ENCODE measurements around the gene PDE9A. TPM values are rescaled to one million over a fixed set of nuclear protein-coding genes. Genes with fewer than 3 reads are reported as not detected.

Gene PDE9A
- total and polyA plus RNA-seq, 2 donors (not counting 1 experiment from before 2014, with no cell fraction given), result 0.34 to 5.8 TPM

DNA sequence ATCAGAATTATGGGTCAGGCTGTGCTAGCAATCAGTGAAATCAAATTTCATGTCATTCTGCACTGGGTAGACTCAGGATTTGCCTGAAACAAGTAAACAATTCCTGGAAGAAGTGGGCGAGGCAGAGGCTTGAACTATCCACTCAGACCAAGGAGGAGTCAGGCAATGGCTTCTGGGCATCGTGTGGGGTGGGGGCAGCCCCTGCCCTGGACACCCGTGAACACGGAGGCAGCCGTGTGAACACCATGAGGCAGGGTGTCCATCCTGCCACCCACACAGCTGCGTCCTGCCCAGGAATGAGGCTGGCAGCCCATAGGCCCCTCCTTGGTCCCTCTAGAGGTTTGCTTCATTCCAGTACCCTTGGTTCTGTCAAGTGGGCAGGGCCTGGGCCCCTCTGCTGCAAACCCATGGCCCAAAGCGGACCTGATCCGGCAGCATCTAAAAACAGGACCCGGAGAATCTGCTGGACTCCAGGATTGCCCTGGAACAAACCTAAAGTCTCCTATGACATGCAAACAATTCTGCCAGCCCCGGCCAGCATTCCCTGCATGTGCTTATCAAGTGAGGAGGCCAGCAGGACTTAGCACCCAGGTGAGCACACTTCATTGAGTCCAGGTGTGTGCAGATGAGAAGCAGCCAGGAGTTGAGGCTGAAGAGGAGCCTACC lies 69.5 kb downstream of the PDE9A start:
- no peaks in the 10 kb centered on the region for H3K79me2 ChIP-seq (ENCODE audit: control insufficient read depth, insufficient read depth, low read length)
- Mint-ChIP-seq H3K9me3 (ENCODE audit: insufficient read depth) (no peaks in the 10 kb centered on the region), H3K4me1 (no peaks in the 10 kb centered on the region), H3K4me3 (no peak overlapping the region), H3K27ac (no peak overlapping the region), H3K27me3 (peaks cover 15% of the 10 kb centered on the region)
- no peaks in the 10 kb centered on the region for H3K27me3 ChIP-seq (replicated peaks in 1 of 4; ENCODE audit: control extremely low read depth in 1 of 4, control insufficient read depth in 3 of 4, insufficient read depth in 4 of 4, low read length in 3 of 4)
- H2AFZ ChIP-seq (ENCODE audit: insufficient read depth, low read depth, low read length, poor library complexity, severe bottlenecking), result no peak overlapping the region
- H3K4me2 ChIP-seq (replicated peaks; ENCODE audit: low read depth, low read length, poor library complexity, severe bottlenecking), result no peak overlapping the region
- H4K20me1 ChIP-seq (ENCODE audit: control insufficient read depth, insufficient read depth, low read length, poor library complexity, severe bottlenecking), result no peaks in the 10 kb centered on the region
- no peaks in the 10 kb centered on the region for H3K36me3 ChIP-seq (replicated peaks in 1 of 2; ENCODE audit: control extremely low read depth in 1 of 2, control insufficient read depth in 1 of 2, extremely low read depth in 1 of 2, insufficient read depth in 2 of 2, low read length in 1 of 2)
- H3K27ac ChIP-seq (ENCODE audit: low read length in 2 of 2), result no peak overlapping the region
- ChIA-PET CTCF (no interaction called here), POLR2A (no interaction called here)
- no peaks in the 10 kb centered on the region for H3K9me3 ChIP-seq (ENCODE audit: control extremely low read depth in 1 of 3, control insufficient read depth in 2 of 3, insufficient read depth in 1 of 3, low read length in 2 of 3)
- DNase-seq (no peak), ATAC-seq (ENCODE audit: low read depth) (no peak)
- 90% methylated on average over 10 of the region's 10 CpGs for WGBS (ENCODE audit: insufficient coverage)
- TF ChIP-seq EZH2 (IDR thresholded peaks at IDR 0.05; ENCODE audit: borderline replicate concordance, insufficient read depth, low read depth, low read length, poor library complexity, severe bottlenecking) (no peak), CTCF (IDR thresholded peaks at IDR 0.05) (no peak)
- H3K4me1 ChIP-seq (ENCODE audit: control insufficient read depth in 2 of 2, insufficient read depth in 2 of 2, low read length in 2 of 2), result no peaks in the 10 kb centered on the region
- intact Hi-C loops (cut with micrococcal nuclease), result no loop called here
- no peak overlapping the region for H3K9ac ChIP-seq (ENCODE audit: low read length)
- no peak overlapping the region for H3K4me3 ChIP-seq (ENCODE audit: control extremely low read depth in 1 of 5, extremely low read depth in 1 of 5, insufficient read depth in 1 of 5, low read depth in 2 of 5, low read length in 4 of 5)

- H3K79me2 ChIP-seq (ENCODE audit: control insufficient read depth, insufficient read depth, low read length), result no peaks in the 10 kb centered on the region
- DNase-seq (no peak), ATAC-seq (ENCODE audit: low read depth) (no peak)
- no peaks in the 10 kb centered on the region for H3K4me1 Mint-ChIP-seq
- H3K9ac ChIP-seq (ENCODE audit: low read length), result no peak overlapping the region
- no peak overlapping the region for H3K27ac ChIP-seq (ENCODE audit: low read length in 2 of 2)
- no peaks in the 10 kb centered on the region for H3K36me3 ChIP-seq (replicated peaks in 1 of 2; ENCODE audit: control extremely low read depth in 1 of 2, control insufficient read depth in 1 of 2, extremely low read depth in 1 of 2, insufficient read depth in 2 of 2, low read length in 1 of 2)
- intact Hi-C loops (cut with micrococcal nuclease), result no loop called here
- no peak overlapping the region for H3K4me3 Mint-ChIP-seq
- H3K9me3 Mint-ChIP-seq (ENCODE audit: insufficient read depth), result peaks cover 4% of the 10 kb centered on the region
- H3K27me3 ChIP-seq (replicated peaks in 1 of 4; ENCODE audit: control extremely low read depth in 1 of 4, control insufficient read depth in 3 of 4, insufficient read depth in 4 of 4, low read length in 3 of 4), result no peaks in the 10 kb centered on the region
- no peak overlapping the region for H3K27ac Mint-ChIP-seq
- H3K4me3 ChIP-seq (ENCODE audit: control extremely low read depth in 1 of 5, extremely low read depth in 1 of 5, insufficient read depth in 1 of 5, low read depth in 2 of 5, low read length in 4 of 5), result no peak overlapping the region
- POLR2A ChIA-PET, result no interaction called here
- CTCF ChIA-PET, result no interaction called here
- H3K9me3 ChIP-seq (ENCODE audit: control extremely low read depth in 1 of 3, control insufficient read depth in 2 of 3, insufficient read depth in 1 of 3, low read length in 2 of 3), result no peaks in the 10 kb centered on the region
- H3K4me2 ChIP-seq (replicated peaks; ENCODE audit: low read depth, low read length, poor library complexity, severe bottlenecking), result no peak overlapping the region
- no peaks in the 10 kb centered on the region for H3K4me1 ChIP-seq (ENCODE audit: control insufficient read depth in 2 of 2, insufficient read depth in 2 of 2, low read length in 2 of 2)
- no peaks in the 10 kb centered on the region for H4K20me1 ChIP-seq (ENCODE audit: control insufficient read depth, insufficient read depth, low read length, poor library complexity, severe bottlenecking)
- no peak overlapping the region for H2AFZ ChIP-seq (ENCODE audit: insufficient read depth, low read depth, low read length, poor library complexity, severe bottlenecking)
- peaks cover 20% of the 10 kb centered on the region for H3K27me3 Mint-ChIP-seq
- 66% methylated on average over 11 of the region's 12 CpGs for WGBS (ENCODE audit: insufficient coverage)
- TF ChIP-seq EZH2 (IDR thresholded peaks at IDR 0.05; ENCODE audit: borderline replicate concordance, insufficient read depth, low read depth, low read length, poor library complexity, severe bottlenecking) (no peak), CTCF (IDR thresholded peaks at IDR 0.05) (no peak)
Observed at GRCh38 chr21:42724226-42724920, 71.0 kb downstream of the PDE9A start.
